HepG2 (cell line): ENCODE results near the gene MPG. TPM values are rescaled to one million over a fixed set of nuclear protein-coding genes. Genes with fewer than 3 reads are reported as not detected.

ENCODE experiments used
- ATM ChIP-seq: fragments of 450-650 bp; IDR thresholded peaks from 2 replicates; pipeline ENCODE4 v1.7.1; 2017; ENCODE audit warnings: mild to moderate bottlenecking, borderline replicate concordance
- CBFB ChIP-seq: sonication (generic); formaldehyde crosslinking; IDR thresholded peaks from 2 replicates; pipeline ENCODE4 v1.4.0; 2020; ENCODE audit warnings: missing genetic modification reagents
- DMTF1 ChIP-seq: sonication (generic); formaldehyde crosslinking; IDR thresholded peaks from 2 replicates; pipeline ENCODE4 v1.4.0; 2020; ENCODE audit warnings: mild to moderate bottlenecking, missing genetic modification reagents
- EHMT2 ChIP-seq: fragments of 200-600 bp; sonication (generic); IDR thresholded peaks from 2 replicates; pipeline ENCODE4 v1.7.0; 2017; ENCODE audit warnings: antibody characterized with exemption, low read depth, low read length, borderline replicate concordance
- GABPA ChIP-seq, 2 experiments: IDR thresholded peaks; 2 replicates each; pipeline ENCODE4 v1.6.1; 2011 to 2016; ENCODE audit warnings: low read depth in 2 of 2, low read length in 1 of 2, missing biosample characterization in 1 of 2, missing genetic modification characterization in 1 of 2
- HNF1A ChIP-seq, 2 experiments: sonication (generic) in 1 of 2; formaldehyde crosslinking in 1 of 2; IDR thresholded peaks; 2 replicates each; pipeline versions ENCODE4 v1.4.0 to v1.6.1; 2016 to 2020; ENCODE audit warnings: borderline replicate concordance in 1 of 2, low read depth in 1 of 2, mild to moderate bottlenecking in 1 of 2, missing genetic modification reagents in 1 of 2
- JARID2 ChIP-seq: sonication (generic); formaldehyde crosslinking; IDR thresholded peaks from 2 replicates; pipeline ENCODE4 v1.8.1; 2023; ENCODE audit warnings: missing genetic modification reagents, inconsistent platforms; ENCODE audit not compliant: insufficient replicate concordance
- MTF1 ChIP-seq: sonication (generic); formaldehyde crosslinking; IDR thresholded peaks from 2 replicates; pipeline ENCODE4 v1.5.0; 2020; ENCODE audit warnings: missing genetic modification reagents
- SATB2 ChIP-seq: sonication (generic); formaldehyde crosslinking; IDR thresholded peaks from 2 replicates; pipeline ENCODE4 v1.5.0; 2020; ENCODE audit warnings: missing genetic modification reagents
- XRCC5 ChIP-seq: fragments of 200-400 bp; formaldehyde crosslinking; optimal IDR thresholded peaks from 2 replicates; pipeline ENCODE3; 2017; ENCODE audit warnings: mild to moderate bottlenecking, low read length
- ZBTB46 ChIP-seq: sonication (generic); formaldehyde crosslinking; IDR thresholded peaks from 2 replicates; pipeline ENCODE4 v1.4.0; 2020; ENCODE audit warnings: mild to moderate bottlenecking, missing genetic modification reagents, borderline replicate concordance
- ZNF160 ChIP-seq: sonication (generic); formaldehyde crosslinking; IDR thresholded peaks from 2 replicates; pipeline ENCODE4 v1.8.0; 2022; ENCODE audit warnings: mild to moderate bottlenecking, inconsistent platforms, missing genetic modification reagents
- ZNF180 ChIP-seq: sonication (generic); formaldehyde crosslinking; IDR thresholded peaks from 2 replicates; pipeline ENCODE4 v1.4.0; 2020; ENCODE audit warnings: low read depth, missing genetic modification reagents, borderline replicate concordance
- ZNF292 ChIP-seq: sonication (generic); formaldehyde crosslinking; IDR thresholded peaks from 2 replicates; pipeline ENCODE4 v1.8.1; 2022; ENCODE audit warnings: mild to moderate bottlenecking, low read depth, missing genetic modification reagents, borderline replicate concordance
- ZNF430 ChIP-seq: sonication (generic); formaldehyde crosslinking; IDR thresholded peaks from 2 replicates; pipeline ENCODE4 v1.9.0; 2021; ENCODE audit warnings: mild to moderate bottlenecking, missing genetic modification reagents
- ZNF597 ChIP-seq: sonication (generic); formaldehyde crosslinking; IDR thresholded peaks from 2 replicates; pipeline ENCODE4 v1.5.0; 2020; ENCODE audit warnings: missing genetic modification reagents
- ZNF850 ChIP-seq: sonication (generic); formaldehyde crosslinking; conservative IDR thresholded peaks from 2 replicates; pipeline ENCODE4 v1.9.0; 2021; ENCODE audit warnings: mild to moderate bottlenecking, missing genetic modification reagents
- polyA plus RNA-seq, 8 experiments: library from polyadenylated mRNA; depleted of rRNA in 3 of 8; stranded (reverse) in 7 of 8; unstranded in 1 of 8; fragments of >200 nt; fragmentation: Illumina TruSeq in 4 of 8; extraction: Trizol in 4 of 8; gene quantifications; 2 replicates each; pipeline versions ENCODE4 v1.2.1 to v1.2.3, GENCODE V29; 2011 to 2016; ENCODE audit warnings: low read depth in 4 of 8, missing spikeins in 1 of 8, mixed read lengths in 1 of 8; ENCODE audit not compliant: insufficient read depth in 1 of 8
- total RNA-seq, 5 experiments: library from RNA; depleted of rRNA; stranded (reverse); fragments of >200 nt; fragmentation: Illumina TruSeq; extraction: Trizol; gene quantifications; 2 replicates each; pipeline ENCODE4 v1.2.3, GENCODE V29; 2016; ENCODE audit warnings: low read depth in 1 of 5

MPG gene
- total and polyA plus RNA-seq, 2 of the 13 experiments (the other 11 are each of a cell fraction or from before 2014, with no cell fraction given): 59.1 to 62.5 TPM

- TF ChIP-seq SATB2 (CRISPR knock-in tag): 0 out of 2 replicates have a peak, but pooled peaks have one; percentile 73
- TF ChIP-seq ZNF597 (CRISPR knock-in tag): no peak
- peak; percentile 53; the same call in 1 of the 2 replicates for TF ChIP-seq ZNF430
- TF ChIP-seq JARID2 (CRISPR knock-in tag): no peak
- TF ChIP-seq EHMT2: no peak
- TF ChIP-seq GABPA (IDR thresholded peaks at IDR 0.05; ENCODE audit: low read depth, low read length): peak; percentile 40; the same call in 1 of the 2 replicates
- 0 out of 2 replicates have a peak, but pooled peaks have one; percentile 38 for TF ChIP-seq GABPA (CRISPR knock-in tag; IDR thresholded peaks at IDR 0.05; ENCODE audit: low read depth)
- TF ChIP-seq XRCC5: no peak
- TF ChIP-seq ZNF180: no peak
- TF ChIP-seq ZBTB46 (CRISPR knock-in tag): no peak
- TF ChIP-seq MTF1: no peak
- 0 out of 2 replicates have a peak, but pooled peaks have one; percentile 46 for TF ChIP-seq ZNF160 (CRISPR knock-in tag)
- TF ChIP-seq ZNF292: no peak
- TF ChIP-seq ATM: no peak
- TF ChIP-seq DMTF1 (CRISPR knock-in tag): no peak
- TF ChIP-seq CBFB (CRISPR knock-in tag): no peak; the same call in 1 of the 2 replicates
- TF ChIP-seq HNF1A (IDR thresholded peaks at IDR 0.05; ENCODE audit: low read depth): no peak
- TF ChIP-seq HNF1A (CRISPR knock-in tag; IDR thresholded peaks at IDR 0.05; ENCODE audit: borderline replicate concordance): no peak
- TF ChIP-seq ZNF850 (CRISPR knock-in tag): 0 out of 2 replicates have a peak, but pooled peaks have one; percentile 28
These were observed at the start of gene MPG (continued) for GRCh38 chr16:77807-78443.
